Jurkat, Clone E6-1 (cell line): ENCODE measurements around the gene LRRC74B.
"Not testable (repeated sequence)": the region's sequence is repeated elsewhere in the genome, so short reads cannot be mapped to it uniquely, and the experiment has no call there.

Experiments used
- DNase-seq: peaks from one replicate; pipeline ENCODE4 v3.0.0-alpha.2; 2011; ENCODE audit warnings: low read depth, low spot score
- H3K4me3 ChIP-seq: 2 replicates; pipeline ENCODE4 v1.5.1; 2011; ENCODE audit warnings: mild to moderate bottlenecking, low read length, control low read depth, moderate library complexity

Gene LRRC74B

DNA sequence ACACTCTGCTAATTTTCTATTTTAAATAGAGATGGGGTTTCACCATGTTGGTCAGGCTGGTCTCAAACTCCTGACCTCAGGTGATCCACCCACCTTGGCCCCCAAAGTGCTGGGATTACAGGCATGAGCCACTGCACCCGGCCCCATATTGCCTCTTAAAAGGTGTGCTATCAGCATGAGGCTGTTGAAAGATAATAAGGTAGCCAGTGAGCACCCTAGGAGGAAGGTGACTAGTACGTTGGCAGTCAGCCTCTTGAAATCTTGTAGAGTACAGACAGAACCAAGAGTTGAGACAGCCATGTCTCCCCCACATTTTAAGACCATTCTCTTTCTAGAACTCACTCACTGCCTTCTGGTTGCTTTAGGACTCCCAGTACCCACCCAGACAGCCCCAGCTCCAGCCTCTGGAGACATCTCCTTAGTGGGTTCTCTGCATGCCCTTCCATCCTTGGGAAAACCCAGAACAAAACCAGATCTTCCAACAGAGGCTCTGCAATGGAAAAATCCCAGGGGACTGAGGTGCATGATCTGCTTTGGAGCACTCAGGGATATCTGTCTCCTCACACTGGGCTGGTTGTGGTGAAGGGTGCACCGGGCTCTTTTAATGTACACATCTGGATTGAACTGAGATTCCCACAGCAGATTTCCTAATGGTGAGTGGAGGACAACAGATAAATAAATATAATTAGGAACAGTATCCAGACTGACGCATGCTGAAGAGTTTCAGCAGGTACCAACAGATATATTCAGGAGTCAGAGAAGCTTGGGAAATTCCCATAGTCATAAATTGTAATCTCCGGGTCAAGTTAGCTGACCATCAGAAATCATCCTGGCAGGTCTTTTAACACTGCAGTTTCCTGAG lies 49.4 kb downstream of the LRRC74B start:
- no peak overlapping the region for H3K4me3 ChIP-seq
- no peak for DNase-seq

DNA sequence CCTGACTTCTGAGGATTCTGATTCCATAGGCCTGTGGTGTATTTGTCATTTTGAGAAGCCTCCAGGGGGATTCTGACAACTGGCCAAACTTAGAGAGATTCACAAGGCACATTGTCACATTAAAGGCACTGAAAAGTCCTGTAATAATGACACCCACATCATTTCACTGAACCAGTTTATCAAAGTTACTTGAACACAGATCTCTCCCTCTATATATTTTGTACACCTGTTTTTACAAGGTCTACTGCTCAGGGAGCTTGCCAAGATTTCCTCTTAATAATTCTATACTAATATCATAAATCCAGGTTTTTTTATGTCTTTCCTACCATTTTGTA lies 50.0 kb downstream of the LRRC74B start:
- DNase-seq, result no peak
- no peak overlapping the region for H3K4me3 ChIP-seq

DNA sequence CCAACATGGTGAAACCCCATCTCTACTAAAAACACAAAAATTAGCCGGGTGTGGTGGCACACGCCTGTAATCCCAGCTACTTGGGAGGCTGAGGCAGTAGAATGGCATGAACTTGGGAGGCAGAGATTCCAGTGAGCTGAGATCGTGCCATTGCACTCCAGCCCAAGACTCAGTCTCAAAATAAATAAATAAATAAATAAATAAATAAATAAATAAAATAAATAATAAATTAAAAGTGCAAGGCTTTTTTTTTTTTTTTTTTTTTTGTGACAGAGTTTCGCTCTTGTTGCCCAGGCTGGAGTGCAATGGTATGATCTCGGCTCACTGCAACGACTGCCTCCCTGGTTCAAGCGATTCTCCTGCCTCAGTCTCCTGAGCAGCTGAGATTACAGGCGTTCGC lies 51.1 kb downstream of the LRRC74B start:
- not testable (repeated sequence) for DNase-seq, H3K4me3 ChIP-seq

DNA sequence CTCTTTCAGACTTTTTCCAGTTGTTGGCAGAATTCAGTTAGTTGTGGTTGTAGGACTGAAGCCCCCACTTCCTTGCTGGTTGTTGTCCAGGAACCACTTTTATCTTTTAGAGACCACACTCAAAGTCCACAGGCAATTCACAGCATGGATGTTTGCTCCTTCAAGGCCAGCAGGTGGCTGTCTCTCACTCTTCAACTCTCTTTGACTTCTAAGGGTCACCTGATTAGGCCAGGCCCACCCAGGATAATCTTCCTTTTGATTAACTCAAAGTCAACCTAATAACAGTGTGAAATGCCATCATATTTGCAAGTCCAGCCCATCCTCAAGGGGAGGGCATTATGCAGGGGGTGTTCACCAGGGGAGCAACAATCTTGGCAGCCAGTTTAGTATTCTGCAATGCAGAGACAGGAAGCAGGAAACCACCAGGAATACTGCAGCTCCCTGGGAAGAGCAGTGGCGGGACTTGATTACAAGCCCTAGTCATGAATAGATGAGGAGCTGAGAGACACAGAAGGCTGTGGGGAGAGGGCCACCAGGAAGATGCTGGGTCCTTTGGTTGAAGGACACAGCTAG lies 52.4 kb downstream of the LRRC74B start:
- H3K4me3 ChIP-seq, result no peak overlapping the region
- no peak for DNase-seq

DNA sequence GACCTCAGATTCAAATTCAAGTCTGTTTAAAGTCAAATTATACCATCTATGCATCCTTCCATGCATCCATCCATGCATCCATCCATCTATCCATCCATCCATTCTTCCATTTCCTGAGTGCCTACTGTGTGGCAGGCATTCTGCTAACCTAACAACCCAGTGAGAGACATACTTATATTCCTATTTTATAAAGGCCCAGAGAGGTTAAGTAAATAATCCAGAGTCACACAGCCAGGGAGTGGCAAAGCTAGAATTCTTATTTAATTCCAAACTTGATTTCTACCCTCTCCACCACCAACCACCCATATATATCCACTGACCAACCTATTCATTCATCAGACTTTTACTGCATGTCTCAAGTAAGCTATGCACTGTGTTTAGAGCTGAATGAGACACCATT lies 53.8 kb downstream of the LRRC74B start:
- DNase-seq, result no peak
- no peak overlapping the region for H3K4me3 ChIP-seq

DNA sequence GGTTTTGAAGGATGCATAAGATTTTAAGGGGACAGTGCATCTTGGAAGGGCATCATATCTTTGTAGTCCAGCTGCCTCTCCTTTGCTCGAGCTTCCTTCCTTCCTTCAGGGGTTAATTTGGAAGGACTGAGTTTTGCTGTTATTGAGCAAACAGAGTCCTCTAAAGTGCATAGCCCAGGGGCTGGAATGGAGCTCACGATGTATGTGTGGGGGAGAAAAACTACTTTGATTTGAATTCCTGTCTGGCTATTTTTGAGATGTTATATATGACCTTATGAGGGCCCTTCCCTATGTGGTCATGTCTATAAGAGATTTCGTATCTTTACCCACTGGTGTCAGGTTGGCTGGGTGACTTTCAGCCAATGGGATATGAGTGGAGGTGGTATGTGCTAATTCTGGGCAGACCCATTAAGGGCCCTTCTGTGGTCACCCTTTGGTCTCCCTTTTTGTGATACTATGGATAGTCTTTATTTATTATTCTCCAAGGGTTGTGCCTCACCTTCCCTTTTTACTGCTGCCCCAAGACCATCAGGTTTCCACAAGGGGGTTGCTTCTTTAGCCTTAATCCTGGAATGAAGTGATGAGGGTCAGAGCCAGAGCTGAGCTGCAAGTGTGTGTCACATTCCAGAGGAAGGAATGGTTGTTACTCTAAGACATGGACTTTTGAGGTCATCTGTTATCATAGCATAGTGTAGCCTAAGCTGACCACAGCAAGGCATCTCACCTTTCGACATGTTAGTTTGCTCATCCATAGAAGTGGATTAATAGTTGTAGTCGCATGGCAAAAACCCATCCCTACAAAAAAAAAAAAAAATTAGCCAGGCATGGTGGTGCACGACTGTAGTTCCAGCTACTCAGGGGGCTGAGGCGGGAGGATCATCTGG lies 54.6 kb downstream of the LRRC74B start:
- DNase-seq, result no peak
- H3K4me3 ChIP-seq, result no peak overlapping the region

DNA sequence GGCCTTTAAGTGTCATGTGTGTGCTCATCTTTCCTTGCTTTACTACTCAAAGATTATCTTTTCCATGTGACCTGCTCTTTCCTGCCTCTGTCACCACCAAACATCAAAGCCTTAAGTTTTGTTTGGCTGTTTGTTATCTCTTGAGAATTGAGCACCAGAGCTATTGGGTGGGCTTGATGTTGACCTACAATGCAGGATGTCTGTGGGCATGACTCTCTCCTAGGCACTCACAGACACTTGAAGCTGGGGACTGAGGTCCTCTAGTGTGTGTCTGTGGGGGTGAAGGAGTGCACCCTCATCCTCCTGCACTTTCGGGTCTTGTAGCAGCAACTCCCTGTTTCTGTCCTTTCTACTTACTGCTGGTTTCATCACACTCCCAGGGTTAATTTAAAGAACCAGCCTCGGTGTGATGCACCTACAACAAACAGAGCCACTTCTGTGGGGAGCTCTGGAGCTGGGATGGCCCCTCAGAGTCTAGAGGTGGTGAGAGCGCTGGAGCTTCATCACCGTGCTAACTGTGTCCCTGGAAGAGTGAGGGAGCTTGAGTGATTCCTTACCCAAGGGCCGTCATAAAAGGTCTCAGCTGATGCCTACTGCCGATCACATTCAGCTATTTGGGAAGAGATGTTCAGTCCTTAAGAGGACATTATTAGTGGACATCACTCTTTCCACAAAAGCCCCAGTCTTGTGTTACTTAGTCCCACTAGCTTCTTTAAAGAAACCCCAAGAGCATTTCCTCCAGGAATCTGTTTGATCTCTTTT lies 56.3 kb downstream of the LRRC74B start:
- no peak overlapping the region for H3K4me3 ChIP-seq
- peak; percentile 29 for DNase-seq

DNA sequence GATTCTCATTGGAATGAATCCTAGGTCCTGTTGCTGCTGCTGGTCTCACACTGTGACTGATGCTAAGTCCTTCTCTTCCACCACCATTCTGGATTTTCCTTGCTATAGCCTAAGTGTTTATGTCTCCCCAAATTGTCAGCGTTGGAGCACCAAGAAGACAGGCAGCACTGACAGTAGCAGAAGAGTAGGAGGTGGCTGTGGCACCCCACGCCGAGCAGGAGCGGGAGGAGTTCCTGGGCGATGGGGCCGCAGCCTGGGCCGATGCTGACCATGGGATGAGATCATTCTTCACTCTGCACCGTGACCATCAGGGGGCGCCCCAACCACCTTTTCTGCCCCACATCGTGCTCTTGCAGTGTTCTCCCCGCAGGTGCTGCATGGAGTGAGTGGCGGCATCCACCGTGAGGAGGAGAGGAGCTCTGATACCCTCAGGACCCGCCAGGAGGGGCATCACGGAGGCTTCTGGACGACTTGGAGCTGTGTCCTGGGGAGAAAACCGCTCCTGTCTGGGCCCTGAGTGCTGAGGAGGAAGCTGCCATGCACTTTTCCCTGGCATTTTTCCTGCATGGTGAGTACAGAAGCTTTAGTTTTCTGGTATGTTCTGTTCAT lies 57.0 kb downstream of the LRRC74B start:
- peak overlapping the region; percentile 6 for H3K4me3 ChIP-seq
- DNase-seq, result peak; percentile 63

DNA sequence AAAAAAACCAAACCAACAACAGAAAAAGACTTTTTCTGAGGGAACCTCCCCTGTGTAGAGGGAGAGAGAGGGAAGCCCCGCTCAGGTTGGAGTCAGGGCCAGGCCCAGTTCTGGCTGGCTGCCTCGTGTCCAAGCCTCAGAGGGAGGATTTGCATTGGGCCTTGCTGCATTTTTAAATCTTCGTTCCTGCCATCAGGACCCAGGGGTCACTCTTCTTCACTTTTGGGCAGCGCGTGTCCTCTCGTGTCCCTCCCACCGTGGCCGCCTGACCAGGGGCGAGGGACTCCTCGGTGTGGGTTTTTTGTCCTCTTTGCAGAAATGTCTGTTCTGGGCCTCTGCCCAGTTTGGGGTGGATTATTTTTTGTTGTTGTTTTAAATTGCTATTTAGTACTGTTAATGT lies 57.9 kb downstream of the LRRC74B start:
- no peak for DNase-seq
- H3K4me3 ChIP-seq, result no peak overlapping the region

DNA sequence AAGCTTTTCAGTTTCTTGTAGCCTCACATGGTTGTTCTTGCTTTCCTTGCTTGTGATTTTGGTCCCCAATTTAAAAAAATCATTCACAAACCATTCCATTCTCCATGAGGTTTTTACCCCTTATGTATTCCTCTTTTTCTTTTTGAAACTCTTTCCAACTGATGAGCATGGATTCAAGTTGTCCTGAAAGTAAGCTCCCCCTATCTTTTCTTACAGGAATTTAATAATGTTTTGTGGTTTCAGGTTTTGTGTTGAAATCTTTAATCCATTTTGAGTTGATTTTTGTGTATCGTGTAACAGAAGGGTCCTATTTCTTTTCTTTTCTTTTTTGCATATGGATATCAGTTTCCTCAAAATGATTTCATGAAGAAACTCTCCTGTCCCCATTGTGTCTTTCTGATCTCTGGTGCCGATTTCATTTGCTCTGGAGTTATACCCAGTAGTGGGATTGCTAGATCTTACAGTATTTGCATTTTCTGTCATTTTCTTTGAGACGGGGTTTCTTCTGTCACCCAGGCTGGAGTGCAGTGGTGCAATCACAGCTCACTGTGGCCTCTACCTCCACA lies 58.5 kb downstream of the LRRC74B start:
- no peak for DNase-seq
- no peak overlapping the region for H3K4me3 ChIP-seq

DNA sequence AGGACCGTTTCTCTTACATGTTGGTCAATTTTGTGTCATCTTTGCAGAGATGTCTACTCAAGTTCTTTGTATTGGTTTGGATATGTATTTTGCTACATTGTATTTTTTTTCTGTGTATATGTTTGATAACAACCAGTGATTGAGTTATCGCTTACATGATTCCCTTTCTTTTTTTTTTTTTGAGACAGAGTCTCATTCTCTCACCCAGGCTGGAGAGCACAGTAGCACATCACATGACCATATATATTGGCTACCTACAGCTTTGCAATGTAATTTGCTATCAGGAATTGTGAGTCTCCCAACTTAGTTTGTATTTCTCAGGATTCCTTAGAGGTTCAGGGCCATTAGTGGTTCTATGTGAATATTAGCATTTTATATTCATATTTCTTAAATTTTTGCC lies 59.5 kb downstream of the LRRC74B start:
- H3K4me3 ChIP-seq, result no peak overlapping the region
- DNase-seq, result no peak

DNA sequence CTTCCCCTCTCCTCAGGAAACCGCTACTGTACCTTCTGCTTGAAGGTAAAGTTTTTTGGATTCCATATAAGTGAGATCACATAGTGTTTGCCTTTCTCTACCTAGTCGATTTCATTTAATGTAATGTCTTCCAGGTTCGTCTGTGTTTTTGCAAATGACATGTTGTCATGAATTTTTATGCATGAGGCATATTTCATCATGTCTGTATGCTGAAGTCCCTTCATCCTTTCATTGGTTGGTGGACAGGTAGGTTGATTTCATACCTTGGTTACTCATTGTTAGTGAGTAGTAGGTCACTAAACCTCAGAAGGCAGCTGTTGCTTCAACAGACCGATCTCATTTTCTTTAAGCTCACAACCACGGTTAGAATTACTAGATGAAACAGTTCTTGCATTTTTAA lies 60.3 kb downstream of the LRRC74B start:
- no peak overlapping the region for H3K4me3 ChIP-seq
- DNase-seq, result no peak

DNA sequence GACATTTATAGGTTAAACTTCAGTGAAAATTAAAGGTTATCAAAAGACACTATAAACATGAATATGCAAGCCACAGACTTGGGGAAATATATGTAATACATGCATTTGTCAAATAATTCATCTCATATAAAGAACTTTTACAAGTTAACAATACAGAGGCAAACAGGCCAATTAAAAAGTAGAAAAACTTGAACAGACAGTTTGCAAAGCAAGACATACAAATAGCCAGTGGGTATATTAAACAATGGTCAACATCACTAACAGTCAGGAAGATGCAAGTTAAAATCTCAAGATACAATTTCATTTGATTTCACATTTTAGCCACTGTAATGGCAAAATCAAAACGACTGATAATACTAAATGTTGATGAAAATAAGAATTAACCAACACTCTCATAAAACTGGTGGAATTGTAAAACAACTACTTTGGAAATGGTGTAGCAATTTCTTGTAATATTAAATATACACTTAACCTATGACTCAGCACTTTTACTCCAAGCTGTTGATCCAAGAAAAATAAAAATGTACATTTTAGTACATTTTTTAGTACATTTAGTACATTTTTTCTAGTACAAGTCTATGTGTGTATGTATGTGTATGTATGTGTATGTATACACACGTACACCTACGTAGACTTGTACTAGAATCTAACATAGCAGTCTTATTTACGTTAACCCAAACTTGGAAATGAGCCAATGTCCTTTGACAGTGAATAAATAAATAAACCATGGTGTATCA lies 62.8 kb downstream of the LRRC74B start:
- DNase-seq, result no peak
- H3K4me3 ChIP-seq, result no peak overlapping the region
